D341Med (cell line): Measurements from ENCODE around the gene LILRB1.
A peak's percentile ranks its signal among the peaks of the same experiment; 100 is the strongest.
"Not testable (repeated sequence)": the region's sequence is repeated elsewhere in the genome, so short reads cannot be mapped to it uniquely, and the experiment has no call there.

Experiments used
- DNase-seq: peaks from one replicate; pipeline ENCODE4 v3.0.0; 2012; ENCODE audit warnings: low spot score

The LILRB1 gene

GRCh38 chr19:54662730-54663129 lies 32.4 kb downstream of the LILRB1 start, which contains the start of gene LILRB4:
LILRB4 (plus strand) TSS chr19:54662985; CDS start chr19:54663034, 49 bp downstream.
- DNase-seq: no peak

GRCh38 chr19:54665530-54665929 lies 35.2 kb downstream of the LILRB1 start:
- no peak for DNase-seq

DNA sequence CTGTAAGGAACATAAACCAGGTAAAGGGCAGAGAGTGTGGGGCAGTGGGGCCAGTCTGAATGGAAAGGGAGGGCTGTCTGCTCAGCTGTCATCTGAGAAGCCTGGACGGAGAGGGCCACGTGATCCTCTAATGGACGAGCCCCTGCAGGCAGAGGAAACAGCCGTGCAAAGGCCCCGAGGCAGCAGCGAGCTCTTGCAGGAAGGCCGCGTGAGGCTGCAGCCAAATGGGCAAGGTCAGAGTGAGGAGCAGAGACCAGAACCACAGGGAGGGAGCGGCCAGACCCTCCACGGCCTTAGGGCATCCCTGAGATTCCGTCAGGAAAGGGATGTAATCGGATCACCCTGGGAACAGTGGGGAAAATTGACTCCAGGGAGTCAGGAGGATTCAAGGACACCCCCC lies 36.9 kb downstream of the LILRB1 start:
- no peak for DNase-seq

- DNase-seq: no peak
These were observed 38.1 kb downstream of the LILRB1 start for GRCh38 chr19:54668353-54668752.

DNA sequence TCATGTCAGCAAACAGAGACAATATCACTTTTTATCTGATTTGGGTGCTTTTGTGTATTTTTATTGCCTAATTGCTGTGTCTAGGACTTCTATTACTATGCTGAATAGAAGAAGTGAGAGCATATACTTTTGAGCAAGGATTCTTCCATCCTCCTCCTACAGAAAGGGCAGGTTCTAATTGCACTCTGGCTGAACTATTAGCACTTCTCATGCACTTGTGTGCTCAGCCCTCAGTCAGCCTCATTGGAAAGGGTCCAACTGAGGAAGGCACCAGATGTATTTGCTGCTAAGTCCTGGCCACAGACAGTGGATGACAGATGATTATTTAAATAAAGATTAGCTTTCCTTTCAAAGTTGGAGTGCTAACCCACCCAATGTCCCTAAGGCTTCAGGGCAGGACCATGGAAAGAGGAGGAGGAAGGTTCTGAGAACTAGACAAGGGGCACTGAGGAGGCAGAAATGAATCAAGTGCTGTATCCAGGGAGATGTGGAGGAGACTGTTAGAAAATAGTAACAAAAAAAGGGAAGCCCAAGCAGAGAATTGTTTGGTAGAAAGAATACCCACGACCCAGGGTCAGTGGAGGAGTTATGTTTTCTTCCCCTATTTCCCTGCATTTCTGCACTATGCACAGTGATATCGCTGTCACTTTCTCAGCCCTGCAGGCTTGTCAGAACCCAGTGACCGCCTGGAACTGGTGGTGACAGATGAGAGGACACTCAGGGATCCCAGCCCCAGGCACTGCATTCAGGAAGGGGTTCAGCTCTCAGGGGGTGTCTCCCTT lies 40.5 kb downstream of the LILRB1 start:
- DNase-seq: no peak

DNA sequence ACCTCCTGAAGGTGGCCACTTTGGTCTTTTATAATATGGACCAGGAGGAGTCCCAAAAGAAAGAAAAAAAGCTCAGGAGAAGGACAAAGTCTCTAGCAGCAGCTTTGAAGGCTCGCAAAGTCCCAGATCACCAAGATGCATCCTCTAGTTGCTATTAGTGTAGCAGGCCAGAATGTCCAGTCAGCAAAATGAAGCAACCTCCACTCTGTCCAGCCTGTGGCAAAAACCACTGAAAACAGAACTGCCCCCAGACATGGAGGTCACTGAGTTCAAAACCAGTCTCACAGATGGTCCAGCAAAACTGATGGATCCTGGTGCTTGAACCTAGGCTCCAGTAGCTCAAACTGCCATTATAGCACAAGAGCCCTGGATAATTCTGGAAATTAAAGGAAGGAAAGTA lies 42.9 kb downstream of the LILRB1 start:
- no peak for DNase-seq

- DNase-seq: no peak
These were observed 43.8 kb downstream of the LILRB1 start for GRCh38 chr19:54674021-54674617.

- DNase-seq: peak; percentile 55
These were observed 46.0 kb downstream of the LILRB1 start for GRCh38 chr19:54676210-54676834.

DNA sequence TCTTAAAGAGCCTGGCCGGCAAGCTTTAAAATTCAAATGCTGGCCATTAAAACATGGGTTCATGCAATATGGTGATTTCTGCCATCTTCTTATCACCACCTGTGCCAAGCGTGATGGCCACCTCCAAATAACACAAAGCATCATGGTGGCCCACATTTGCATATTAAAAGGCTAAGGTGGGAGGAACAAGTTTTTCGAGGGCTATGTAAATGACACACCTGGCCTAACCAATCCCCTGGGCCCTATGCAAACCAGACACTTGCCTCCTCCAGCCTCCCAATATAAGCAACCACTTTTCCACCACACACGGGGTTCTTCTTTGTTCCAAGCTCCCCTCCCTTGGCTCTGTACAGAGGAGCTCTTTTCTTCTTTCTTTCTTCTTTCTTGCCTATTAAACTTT lies 46.9 kb downstream of the LILRB1 start:
- DNase-seq: no peak

DNA sequence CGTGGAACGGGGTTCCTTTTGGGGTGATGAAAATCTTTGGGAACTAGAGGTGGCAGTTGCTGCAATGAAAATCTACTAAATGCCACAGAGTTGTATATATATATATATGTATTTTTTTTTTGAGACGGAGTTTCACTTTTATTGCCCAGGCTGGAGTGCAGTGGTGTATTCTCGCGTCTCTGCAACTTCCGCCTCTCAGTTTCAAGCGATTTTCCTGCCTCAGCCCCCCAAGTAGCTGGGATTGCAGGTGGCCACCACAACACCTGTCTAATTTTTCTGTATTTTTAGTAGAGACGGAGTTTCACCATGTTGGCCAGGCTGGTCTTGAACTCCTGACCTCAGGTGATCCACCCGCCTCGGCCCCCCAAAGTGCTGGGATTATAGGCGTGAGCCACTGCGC lies 51.3 kb downstream of the LILRB1 start:
- not testable (repeated sequence) for DNase-seq

DNA sequence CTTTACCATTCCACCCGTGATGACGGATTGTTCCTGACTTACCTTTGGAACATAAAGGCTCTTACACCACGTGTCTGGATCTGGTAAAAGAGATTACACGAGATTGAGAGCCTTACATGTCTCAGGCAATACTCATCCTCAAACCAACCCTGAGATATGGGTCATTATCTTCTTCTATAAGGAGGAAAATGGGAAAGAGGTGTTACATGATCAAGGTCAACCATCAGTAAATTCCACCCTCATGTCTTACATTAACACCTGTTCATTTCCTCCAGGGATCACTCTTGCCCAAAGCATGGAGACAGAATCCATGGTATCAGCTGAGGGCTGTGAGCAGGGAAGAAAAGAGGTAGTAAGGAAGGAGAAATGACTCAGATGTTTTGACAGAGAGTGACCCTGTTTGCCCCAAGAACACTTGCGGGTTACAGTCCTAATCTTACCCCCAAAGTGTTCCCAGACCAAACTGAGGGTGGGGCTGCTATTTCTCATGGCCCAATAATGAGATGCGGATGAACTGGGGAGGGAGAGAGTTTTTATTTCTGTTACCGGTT lies 52.1 kb downstream of the LILRB1 start:
- no peak for DNase-seq

DNA sequence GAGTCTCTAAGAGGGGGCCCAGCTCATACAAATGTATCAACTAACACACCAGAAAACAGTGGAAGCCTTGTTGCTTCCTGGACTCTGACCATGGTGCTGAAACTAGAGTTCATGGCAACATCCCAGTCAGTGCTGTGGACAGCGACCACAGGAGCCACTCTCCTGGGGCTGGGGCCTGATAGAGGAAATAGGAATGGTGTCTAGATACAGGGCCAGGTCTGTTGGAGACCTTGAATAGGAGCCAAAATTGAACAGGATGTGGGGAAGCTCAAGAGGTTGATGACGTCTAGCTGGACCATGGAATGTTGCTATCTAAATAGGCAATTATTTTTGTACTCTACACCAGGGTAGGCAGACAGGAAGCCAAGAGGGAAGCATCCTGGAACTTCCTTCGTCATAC lies 54.2 kb downstream of the LILRB1 start:
- no peak for DNase-seq
